HG02938 (cell line): Measurements from ENCODE around the gene SCFD1.

ENCODE experiments used
- ATAC-seq: cut with Tn5 transposase; IDR thresholded peaks from one replicate; pipeline ENCODE4 v1.9.1; 2021; ENCODE audit warnings: mild to moderate bottlenecking, moderate library complexity; ENCODE audit not compliant: unreplicated experiment

SCFD1 gene

DNA sequence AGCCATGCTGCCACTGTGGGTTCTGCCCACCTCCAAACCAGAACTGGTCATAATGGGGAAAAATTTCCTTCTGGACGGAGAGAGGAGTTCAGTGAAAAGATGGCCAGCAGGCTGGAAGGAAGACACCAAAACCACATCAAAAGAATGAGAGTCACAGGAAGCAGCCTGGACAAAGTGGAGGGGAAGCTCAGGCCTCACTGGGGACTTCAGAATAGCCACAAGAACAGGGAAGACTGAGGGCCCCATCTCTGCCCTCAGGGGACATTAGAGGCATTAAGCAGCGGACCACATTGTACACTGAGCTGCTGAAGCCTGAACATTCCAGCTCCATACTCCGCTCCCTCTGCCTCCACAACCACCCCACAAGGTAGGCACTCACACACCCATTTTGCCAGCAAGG is 132.7 kb downstream of the SCFD1 start:
- ATAC-seq = no peak

GRCh38 chr14:30756594-30756993 is 134.5 kb downstream of the SCFD1 start:
- ATAC-seq = no peak

GRCh38 chr14:30757082-30757481 is 135.0 kb downstream of the SCFD1 start:
- no peak for ATAC-seq

DNA sequence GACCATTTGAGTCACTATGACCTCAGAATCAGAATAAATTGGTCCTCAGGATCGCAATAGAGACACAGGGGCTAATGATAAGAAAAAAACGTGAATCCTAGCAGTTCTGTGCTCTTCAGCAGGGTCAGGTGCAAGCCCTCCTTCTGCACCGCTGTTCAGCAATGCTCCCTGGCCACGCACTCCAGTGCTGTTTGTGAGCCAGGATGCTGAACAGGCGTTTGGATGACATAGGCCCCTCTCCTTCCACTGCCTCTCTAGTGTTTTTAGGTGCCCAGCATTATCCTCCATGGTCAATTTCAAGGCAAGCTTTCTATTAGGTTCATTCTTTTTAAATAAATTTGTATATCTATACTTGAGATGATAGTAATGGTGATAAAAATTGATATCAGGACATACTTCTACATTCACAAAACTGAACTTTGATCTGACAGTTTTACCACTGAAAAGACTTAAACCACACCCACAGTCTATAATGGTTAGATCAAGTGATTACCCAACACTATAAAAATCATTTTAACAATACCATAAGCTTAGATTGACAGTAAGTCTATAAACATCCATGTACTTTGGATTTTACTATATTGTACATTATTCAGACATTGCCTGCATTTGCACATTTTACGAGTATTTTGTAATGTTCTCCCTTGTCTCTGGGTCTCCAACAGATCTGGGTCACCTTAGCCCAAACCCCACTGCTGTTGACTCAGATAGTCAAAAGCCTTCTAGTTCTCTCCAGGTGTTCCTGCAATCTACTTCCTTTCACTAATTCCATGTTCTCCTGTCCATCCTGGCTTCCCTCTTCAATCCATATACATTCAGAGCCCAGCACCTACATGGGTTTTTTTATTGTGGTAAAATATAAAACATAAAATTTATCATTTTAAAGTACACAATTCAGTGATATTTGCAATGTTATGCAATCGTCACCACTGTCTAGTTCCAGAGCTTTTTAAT is 137.3 kb downstream of the SCFD1 start:
- ATAC-seq = no peak

DNA sequence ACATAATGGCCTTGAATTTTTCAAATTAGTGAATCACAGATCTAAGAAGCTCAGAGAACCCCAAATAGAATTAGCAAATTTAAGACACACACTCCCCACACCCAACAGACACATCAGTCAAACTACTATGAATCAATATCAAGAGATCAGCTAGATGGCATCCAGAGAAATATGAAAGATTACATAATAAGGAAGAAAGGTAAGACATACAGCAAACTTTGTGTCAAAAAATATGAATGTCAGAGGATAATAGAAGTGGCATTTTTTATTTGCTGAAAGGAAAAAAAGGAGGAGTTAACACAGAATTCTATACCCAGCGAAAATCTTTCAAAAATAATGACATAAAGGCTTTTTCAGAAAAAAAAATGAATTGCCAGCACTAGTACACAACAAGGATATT is 141.8 kb downstream of the SCFD1 start:
- no peak for ATAC-seq

- ATAC-seq = no peak
Measured at GRCh38 chr14:30767624-30768023, 145.5 kb downstream of the SCFD1 start.

DNA sequence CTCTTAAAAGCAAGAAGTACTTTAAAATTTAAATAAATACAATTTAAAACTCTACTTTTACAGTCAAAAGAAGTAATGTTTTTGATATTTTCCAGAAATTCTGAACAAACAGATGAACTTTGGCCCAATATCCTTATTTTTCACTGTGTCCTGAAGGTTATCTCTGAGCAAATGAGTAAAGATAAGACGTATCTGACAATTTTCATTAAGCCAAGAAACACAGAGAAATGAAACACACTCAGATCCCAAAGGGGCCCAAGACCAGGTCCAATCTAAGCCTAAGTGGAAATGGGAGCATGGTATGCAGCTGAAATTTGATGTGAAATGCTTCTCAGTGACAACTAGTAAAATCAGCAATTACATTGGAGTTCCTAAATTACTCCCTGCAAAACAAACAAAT is 146.7 kb downstream of the SCFD1 start:
- ATAC-seq = no peak

DNA sequence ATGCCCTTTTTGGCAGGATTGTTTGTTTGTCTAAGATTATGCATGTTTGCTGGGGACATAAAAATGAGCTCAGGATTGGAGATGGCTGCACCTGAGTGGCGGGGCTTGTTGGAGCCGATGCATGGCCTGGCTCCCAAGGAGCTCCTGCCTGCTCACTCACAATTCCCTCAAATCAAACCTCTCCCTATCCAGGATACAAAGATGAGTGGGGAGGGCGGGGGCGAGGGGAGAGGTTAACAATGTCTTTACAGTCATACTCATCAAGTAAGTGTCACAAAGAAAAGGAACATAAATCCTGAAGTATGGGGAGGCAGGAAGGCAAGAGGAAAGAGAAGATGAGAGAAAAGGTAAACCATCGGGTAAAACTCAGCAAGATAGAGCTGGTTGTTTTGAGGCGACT is 148.3 kb downstream of the SCFD1 start:
- no peak for ATAC-seq

DNA sequence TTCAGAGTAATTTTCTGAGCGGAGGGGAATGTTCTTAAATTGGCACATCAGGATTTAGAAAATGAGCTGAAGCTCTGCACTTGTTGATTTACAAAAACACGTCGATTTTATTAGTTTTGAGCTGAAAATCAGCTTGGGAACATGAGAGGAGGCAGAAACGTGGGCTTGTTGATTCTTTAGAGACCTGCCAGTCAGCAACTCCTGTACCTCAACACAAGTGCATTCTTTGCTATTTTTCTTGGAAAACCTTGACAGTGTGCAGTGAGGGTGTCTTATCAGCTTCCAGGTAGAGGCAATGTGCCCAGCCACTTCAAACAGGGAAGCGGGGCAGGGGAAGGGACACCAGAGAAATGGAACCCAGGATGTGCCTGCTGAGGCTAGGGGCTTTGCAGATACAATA is 149.5 kb downstream of the SCFD1 start:
- ATAC-seq = no peak

DNA sequence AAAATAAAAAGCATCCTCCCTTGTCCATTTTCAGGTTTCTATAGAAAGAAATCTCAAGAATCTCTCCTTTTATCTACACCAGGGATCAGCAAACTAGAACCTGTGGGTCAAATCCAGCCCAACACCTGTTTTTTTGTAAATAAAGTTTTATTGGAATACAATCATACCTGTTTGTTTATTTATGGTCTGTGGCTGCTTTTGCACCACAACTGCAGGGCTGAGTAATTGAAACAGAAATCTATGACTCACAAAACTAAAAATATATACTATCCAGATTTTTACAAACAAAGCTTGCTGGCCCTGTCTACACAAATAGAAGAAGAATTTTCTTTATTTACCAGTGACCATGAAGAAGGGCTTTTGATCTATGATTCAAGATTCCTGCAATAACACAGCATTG is 157.1 kb downstream of the SCFD1 start:
- ATAC-seq = no peak
